Measurements from ENCODE around the gene FUT4.
"Not testable (repeated sequence)": the region's sequence is repeated elsewhere in the genome, so short reads cannot be mapped to it uniquely, and the experiment has no call there.

Gene FUT4

DNA sequence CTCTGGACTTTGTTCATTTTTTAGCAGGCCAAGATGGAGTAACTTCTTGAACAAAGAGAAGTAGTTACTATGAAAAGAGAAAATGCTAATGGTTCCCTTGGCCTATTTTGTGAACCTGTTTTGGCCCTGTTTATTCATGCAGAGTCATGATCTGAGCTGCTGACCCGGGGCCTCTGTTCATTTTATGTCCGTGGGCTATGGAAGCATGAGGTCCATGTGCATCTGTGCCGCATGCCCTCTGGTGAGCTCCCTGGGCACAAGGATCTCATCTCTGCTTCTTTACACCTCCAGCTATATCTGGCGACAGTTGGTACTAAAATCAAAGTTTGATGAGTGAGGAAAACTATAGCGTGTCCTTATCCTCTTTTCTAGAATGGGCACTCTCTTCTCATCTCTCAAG is 24.5 kb downstream of the FUT4 start:
- no peak for DNase-seq

DNA sequence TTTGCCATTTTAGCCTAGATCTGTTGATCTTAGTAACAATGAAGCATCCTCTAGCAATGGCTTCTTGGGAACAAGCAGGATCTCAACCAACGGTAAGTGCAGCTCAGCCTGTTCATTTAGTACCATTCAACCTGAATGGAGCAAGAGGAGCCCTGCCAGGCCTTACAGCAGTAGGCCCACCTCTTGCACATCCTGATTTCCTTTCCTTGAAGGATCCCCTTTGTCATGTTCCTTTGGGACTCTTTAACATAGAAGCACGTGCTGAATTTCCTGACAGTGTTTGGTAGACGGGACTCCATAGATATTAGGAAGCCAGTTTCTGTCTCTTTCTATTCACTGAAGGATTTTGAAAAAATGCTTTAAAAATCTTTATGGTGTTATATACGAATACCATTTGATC is 25.0 kb downstream of the FUT4 start:
- no peak for DNase-seq

DNA sequence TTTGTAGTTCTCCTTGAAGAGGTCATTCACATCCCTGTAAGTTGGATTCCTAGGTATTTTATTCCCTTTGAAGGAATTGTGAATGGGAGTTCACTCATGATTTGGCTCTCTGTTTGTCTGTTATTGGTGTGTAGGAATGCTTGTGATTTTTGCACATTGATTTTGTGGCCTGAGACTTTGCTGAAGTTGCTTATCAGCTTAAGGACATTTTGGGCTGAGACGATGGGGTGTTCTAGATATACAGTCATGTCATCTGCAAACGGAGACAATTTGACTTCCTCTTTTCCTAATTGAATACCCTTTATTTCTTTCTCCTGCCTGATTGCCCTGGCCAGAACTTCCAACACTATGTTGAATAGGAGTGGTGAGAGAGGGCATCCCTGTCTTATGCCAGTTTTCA is 29.3 kb downstream of the FUT4 start:
- not testable (repeated sequence) for DNase-seq

DNA sequence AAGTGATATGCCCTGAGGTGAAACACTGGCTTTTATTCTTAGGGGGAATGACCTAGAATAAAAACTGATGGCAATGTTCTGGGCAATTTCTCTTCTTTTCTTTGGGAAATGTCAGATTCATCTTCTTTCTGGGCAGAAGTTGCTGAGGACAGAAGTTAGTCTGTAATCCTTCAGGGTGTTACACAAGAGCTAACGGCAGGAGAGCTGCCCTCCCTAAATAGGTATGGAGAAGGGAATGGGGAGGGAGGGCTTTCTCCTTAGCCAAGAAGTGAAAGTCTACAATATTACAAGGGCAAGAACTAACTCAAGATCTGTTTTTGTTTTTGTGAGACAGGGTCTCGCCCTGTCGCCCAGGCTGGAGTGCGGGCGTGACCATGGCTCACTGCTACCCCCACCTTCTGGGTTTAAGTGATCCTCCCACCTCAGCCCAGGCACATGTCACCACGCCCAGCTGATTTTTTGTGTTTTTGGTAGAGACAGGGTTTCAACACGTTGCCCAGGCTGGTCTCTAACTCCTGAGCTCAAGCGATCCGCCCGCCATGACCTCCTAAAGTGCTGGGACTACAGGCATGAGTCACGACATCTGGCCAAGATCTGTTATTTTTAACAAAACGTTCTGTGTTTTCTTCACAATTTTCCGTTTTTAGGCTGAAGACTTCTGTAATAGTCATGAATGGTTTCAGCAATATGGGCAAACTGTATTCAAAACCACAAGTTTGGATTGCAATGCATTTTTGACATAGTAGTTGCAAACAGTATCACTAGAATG is 30.7 kb downstream of the FUT4 start:
- DNase-seq = no peak

DNA sequence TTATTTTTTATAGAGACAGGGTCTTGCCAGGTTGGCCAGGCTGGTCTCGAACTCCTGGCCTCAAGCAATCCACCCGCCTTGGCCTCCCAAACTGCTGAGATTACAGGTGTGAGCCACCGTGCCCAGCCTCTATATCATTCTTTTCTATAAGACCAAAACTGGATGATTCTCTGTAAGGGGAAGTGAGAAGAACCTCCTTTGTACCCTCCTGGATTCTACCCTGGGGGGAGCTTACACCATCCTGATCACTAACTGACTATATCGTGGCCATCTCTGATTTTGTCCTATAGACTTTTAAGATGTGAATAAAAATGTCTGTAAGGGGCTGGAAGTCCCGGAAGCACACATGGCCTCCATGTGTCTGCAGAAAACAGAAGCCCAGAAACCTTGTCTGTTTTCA is 32.6 kb downstream of the FUT4 start:
- no peak for DNase-seq

DNA sequence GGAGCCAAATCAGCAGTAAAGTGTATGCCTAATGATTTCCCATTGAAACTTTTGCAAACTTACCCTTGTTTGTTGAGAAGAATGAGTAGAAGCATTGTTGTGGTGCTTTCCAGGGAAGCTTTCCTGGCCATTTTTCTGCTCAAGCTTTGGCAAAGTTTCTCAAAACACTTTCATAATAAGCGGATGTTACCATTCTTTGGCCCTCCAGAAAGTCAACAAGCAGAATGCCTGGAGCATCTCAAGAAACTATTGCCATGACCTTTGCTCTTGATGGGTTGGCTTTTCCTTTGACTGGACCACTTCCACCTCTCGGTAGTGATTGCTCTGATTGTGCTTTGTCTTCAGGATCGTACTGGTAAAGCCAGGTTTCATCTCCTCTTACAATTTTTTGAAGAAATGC is 34.1 kb downstream of the FUT4 start:
- no peak for DNase-seq

DNA sequence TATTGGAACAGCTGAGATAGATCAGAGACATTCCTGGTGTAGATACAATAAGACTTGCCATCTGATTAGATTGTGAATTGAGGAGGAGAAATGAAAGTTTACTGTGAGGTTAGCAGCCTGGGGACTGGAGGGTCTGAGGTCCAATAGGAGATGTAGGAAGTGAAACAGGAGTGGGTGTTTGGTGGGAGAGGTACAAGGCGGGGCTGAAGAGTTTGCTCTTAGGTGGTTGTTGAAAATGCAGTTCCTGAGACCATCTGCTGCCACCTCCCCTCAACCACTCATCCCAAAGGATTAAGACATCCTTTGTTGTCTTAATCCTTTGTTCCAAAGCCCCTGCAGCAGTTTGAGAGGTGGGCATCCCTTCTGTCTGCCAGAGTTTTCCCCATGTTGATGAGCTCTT is 38.2 kb downstream of the FUT4 start:
- peak; percentile 95 for DNase-seq

DNA sequence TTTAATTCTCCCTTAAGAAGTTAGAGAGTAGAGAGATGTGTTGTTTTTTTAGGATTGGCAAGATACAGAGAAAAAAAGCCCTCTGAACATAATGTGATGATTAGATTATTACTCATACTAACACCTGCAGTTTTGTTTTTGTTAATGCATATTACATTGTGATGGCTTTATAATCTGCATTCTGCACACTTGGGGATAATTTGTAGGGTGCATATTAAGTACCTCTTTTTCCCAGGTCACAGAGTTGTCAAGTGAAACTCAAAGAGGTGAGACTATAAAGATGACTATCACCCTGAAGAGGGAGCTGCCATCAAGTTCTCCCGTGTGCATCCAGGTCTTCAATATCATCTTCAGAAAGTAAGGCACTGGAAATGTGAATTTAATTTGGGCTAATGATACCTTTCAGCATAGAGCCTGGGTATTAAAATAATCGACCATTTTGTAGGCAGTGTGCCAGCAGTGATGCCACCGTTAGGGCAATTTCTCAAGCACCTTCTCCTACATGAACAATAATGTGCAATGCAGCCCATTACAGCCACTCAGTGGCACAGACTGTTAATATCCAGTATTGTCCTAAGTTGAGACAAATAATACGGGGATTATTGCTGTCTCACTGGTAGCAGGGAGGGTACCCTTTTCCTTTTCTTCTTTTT is 39.6 kb downstream of the FUT4 start:
- no peak for DNase-seq

DNA sequence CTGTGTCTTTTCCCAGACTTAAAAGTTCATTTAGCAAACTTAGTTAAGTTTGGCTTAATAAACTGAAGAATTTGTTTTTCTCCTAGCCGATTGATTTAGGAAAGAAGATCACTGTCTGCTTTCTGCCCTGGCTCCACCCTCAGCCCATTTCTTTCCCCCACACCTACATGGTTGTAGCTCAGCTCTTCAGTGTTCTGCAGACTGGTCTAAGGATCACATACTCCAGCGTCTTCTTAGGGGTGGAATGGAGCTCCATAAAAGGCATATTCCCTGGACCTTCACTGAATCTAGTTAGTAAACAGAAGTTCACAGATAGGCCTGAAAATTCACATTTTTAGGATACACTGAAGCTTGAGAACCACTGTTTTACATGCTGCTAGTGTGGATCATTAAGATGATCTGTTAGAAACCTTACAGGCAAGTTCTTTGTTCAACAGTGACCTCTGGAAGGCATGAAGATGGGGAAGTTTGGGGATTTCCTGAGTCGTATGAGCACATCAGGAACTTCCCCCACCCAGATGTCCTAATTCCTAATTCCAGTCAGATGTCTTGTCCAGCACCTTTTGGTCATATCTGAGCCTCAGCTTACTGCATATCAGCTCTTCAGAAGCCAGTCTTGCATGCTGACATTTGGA is 40.3 kb downstream of the FUT4 start:
- no peak for DNase-seq

DNA sequence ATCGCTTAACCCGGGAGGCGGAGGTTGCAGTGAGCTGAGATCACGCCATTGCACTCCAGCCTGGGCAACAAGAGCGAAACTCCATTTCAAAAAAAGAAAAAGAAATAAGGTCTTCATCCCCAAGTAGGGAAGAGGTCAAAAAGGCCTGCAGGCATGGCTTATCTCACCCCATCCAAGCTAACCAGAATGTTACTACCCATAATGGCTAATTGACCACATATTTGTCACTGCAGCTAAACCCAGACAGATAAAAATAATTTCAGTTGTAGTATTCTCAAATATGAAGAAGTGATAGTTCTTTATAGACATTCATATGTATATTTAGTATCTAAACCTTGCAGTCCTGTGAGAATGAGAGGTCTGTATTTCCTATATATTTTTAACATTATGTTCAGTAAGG is 41.3 kb downstream of the FUT4 start:
- no peak for DNase-seq

DNA sequence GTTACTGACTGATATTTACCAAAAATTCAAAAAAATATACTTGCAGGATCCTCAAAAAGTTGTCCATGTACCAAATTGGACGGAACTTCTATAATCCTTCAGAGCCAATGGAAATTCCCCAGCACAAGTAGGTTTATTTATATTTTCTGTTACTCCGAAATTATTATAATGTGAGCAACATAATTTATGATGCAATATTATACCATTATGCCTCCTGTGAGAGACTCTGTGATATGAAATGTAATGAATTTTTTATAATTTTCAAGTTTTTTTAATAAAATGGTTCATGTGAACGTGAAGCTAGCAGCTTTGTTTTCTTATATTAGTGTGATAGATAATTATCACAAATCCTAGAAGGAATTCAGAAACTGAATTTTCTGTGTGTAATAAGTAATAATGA is 41.7 kb downstream of the FUT4 start:
- no peak for DNase-seq

DNA sequence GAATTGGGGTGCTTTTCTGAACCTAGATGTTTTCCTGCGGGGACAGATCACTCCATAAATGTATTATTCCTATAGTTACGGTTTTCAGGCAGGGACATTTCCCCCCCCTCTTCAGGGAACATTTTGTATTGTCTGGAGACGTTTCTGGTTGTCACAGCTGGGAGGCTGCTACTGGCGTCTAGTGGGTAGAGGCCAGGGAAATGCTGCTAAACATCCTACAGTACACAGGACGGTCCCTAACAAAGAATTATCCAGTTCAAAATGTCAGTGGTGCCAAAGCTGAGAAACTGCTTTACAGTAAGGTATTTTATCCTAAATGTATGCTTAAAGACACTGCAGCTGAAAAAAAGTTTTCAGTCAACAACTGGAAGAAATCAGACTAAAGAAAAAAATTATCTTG is 42.8 kb downstream of the FUT4 start:
- DNase-seq = no peak

DNA sequence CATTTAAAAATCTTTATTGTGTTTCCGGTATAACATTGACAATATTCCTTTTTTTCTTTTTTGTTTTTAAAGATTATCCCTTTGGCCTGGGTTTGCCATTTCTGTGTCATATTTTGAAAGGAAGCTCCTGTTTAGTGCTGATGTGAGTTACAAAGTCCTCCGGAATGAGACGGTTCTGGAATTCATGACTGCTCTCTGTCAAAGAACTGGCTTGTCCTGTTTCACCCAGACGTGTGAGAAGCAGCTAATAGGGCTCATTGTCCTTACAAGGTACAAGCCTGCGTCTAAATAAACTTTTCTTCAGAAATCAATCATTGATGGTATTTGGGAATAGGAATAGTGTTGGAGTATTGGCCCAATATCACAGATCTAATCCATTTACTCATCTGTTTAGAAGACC is 43.3 kb downstream of the FUT4 start:
- no peak for DNase-seq

DNA sequence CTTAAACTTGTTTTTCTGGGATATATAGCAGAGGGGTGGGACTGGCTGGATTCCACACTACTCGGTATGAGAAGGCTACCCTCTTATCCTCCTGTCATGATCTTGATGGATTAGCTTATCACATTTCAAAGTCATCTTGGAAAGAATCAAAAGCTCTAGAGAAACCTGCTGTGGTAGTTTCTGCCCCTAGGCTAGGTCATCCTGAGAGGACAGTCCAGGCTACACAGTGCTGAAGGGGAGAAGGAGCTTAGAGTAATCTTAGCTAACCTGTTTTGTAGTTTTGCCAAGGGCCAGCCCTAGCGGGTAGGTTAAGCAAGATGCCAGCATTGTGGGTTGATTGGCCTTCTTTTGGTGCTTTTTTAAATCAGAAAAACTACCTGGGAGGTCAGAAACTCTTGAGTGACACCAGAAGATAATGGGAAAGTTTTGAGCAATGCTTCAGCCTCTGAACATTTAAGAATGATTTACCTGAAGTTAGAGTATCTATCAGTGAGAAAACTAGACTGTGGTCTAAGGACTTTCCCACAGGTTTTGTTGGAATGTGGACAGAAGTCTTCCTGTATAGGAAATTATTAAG is 44.7 kb downstream of the FUT4 start:
- no peak for DNase-seq

DNA sequence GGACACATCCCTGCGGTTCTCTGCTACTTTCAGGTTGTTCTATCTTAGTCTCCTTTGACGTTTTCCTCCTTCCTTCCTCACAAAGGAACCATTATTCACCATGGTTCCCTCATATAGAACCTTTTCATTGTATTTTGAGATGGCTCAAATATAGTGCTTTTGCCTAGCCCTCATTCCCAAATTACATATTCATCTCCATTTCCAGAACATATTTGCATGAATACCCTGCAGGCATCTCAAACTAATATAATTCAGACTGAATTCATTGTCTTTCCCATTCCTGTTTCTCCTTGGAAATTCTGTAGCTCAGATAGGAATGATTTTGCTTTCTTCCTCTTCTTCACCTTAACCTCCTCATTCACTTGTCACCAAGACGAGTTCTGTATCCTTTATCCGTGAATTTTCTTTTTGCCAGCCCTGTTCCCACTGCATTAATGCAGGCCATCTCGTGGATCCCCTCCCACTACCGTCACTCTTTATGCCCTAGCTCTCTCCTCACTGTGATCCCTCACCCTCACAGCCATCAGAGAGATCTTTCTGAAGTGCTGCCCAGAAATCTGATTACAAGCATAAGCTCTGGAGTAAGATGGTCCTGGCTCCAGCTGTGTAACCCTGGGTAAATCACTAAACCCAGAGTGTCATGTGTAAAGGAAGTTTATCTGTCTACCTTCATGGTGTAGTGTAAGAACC is 46.8 kb downstream of the FUT4 start:
- DNase-seq = no peak

DNA sequence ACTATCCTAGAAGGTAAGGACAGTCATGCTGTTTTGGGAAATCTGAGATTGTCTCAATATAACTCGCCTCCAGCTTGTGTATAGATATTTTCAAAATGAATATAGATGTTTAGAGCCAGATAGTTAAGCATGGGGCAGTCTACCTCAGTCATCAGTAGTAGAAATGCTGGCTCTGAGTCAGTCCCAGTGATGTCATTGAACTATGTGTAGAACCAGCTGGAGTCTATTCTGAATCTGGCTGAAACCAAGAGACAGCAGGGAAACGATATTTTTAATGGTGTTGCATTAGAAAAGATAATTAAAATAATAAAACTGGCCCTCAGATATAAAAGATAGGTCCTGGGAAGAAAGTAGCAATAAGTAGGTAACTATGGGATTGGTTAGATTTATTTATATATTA is 49.3 kb downstream of the FUT4 start:
- no peak for DNase-seq

DNA sequence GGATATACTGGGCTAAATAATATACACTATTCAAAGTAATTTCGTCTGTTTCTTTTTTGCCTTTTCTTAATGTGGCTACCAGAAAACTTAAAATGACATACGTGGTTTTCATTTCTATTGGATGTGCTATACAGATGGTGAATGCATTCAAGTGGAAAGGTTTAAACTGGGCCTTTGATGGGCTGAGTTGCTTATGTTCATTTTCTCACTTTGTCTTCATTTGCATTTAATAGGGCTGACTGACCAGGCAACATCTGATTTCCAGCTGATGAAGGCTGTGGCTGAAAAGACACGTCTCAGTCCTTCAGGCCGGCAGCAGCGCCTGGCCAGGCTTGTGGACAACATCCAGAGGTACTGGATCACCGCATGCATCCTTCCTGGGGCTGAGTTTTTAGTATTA is 51.4 kb downstream of the FUT4 start:
- peak; percentile 56 for DNase-seq

DNA sequence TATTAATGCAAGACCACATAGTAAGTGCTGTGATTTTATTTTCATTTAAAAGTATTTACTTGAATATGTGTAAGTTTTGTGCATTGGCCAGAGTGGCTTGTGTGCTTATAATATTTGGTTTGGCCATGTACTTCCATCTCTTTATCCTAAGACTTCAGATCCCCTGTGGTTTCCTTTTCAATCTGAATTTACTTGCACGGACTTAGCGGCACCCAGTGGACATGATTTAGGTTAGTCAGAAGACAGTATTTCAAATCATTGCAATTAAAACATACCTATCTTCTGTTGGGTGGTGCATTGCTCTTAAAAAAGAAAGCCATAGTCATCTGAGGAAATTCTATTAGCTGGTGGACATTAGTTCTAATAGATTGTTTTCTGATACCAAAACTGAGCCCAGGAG is 54.2 kb downstream of the FUT4 start:
- DNase-seq = no peak

All from NCI-H524 treated with DMSO at 0.1 percent for 48 hours (cell line).